Measurements from ENCODE around the gene C1S.

DNA sequence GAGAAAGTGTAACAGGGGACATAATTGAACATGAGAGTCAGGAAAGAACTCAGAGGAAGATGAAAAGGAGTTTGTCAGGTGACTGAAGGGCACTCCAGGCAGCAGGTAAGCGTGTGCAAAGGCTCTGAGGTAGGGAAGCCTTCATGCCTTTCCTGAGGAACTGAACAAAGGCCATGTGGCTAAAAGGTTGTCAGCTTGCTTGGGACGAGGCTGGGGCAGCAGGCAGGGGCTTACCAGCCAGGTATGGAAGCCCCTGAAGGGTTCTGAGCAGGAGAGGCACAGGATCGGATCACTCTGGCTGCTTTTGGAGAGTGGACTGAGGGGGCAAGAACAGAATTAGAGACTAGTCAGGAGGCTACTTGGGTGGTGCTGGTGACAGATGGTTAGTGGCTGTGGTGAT is 47.4 kb upstream of the C1S start:
- TF ChIP-seq CTCF (IDR thresholded peaks at IDR 0.05; ENCODE audit: borderline replicate concordance, extremely low read depth, low read length, poor library complexity, severe bottlenecking), result no peak
- no peak for TF ChIP-seq EZH2 (IDR thresholded peaks at IDR 0.05; ENCODE audit: borderline replicate concordance, low read depth, low read length, severe bottlenecking)
